Activated effector memory CD4-positive, alpha-beta T cell treated with Interleukin-2 at 50 U/mL for 16 hours (primary cell): ENCODE results near the gene PXMP4.

Source experiments
- DNase-seq: peaks from one replicate; pipeline ENCODE4 v3.0.0-alpha.2; 2020

PXMP4 gene

GRCh38 chr20:33653218-33653899, 66.8 kb downstream of the PXMP4 start:
- no peak for DNase-seq
